Body of pancreas (tissue), 4 donors: Measurements from ENCODE around the gene DGCR8. TPM values are rescaled to one million over a fixed set of nuclear protein-coding genes. Genes with fewer than 3 reads are reported as not detected.

ENCODE experiments used
- ATAC-seq: fragments of 150-250 bp; one replicate; pipeline ENCODE4 v1.9.1; 2016
- DNase-seq, 4 donors: peaks; one replicate each; pipeline ENCODE4 v3.0.0-alpha.2; 2019
- H3K27ac ChIP-seq, 4 donors: fragments of 200-600 bp; sonication (generic); 1 replicate in 3 of 4; 2 replicates in 1 of 4; pipeline versions ENCODE4 v1.5.1 to v1.6.1; 2016 to 2019; ENCODE audit warnings: mild to moderate bottlenecking in 1 of 4, mixed read lengths in 1 of 4, moderate library complexity in 1 of 4
- H3K27me3 ChIP-seq, 2 donors: fragments of 200-600 bp; sonication (generic); one replicate each; pipeline ENCODE4 v1.6.0; 2016; ENCODE audit warnings: mild to moderate bottlenecking in 1 of 2
- H3K36me3 ChIP-seq, 2 donors: fragments of 200-600 bp; sonication (generic); replicated peaks in 1 of 2; 2 replicates each; pipeline ENCODE4 v1.5.1; 2016; ENCODE audit warnings: low read depth in 2 of 2; ENCODE audit not compliant: insufficient read depth in 1 of 2
- H3K4me1 ChIP-seq: fragments of 200-600 bp; sonication (generic); one replicate; pipeline ENCODE4 v1.6.0; 2016
- H3K4me3 ChIP-seq, 2 donors: fragments of 200-600 bp; sonication (generic); 1 replicate in 1 of 2; 2 replicates in 1 of 2; pipeline ENCODE4 v1.5.1; 2016 to 2019
- H3K9me3 ChIP-seq, 3 donors: fragments of 200-600 bp; sonication (generic); 1 replicate in 2 of 3; 2 replicates in 1 of 3; pipeline ENCODE4 v1.5.1; 2016
- CTCF ChIP-seq, 7 experiments: fragments of 450-650 bp in 4 of 7; fragments of 200-600 bp in 3 of 7; sonication (generic) in 3 of 7; IDR thresholded peaks; one replicate each; pipeline ENCODE4 v1.5.1; 2016 to 2019; ENCODE audit warnings: antibody characterized with exemption in 7 of 7
- POLR2A ChIP-seq, 3 donors: fragments of 450-650 bp; IDR thresholded peaks; one replicate each; pipeline ENCODE4 v1.6.1; 2016; ENCODE audit warnings: antibody characterized with exemption in 3 of 3, mild to moderate bottlenecking in 2 of 3
- WGBS, 2 donors: methylation state at CpG; one replicate each; pipeline ENCODE4 v1.1.5; 2017; 5-methylcytosine and 5-hydroxymethylcytosine counted together
- intact Hi-C: fragments of 100-400 bp; cut with DNase I; formaldehyde crosslinking; loops from one replicate; pipeline ENCODE4 v1.15.1; 2023
- total RNA-seq, 2 donors: library from RNA; depleted of rRNA; stranded (reverse); fragments of >200 nt; gene quantifications; one replicate each; pipeline ENCODE4 v1.1.0, GENCODE V29; 2016

The DGCR8 gene
- total RNA-seq, 2 donors from 2014 or later = 25.7 to 53.4 TPM

- DNase-seq (no peak), ATAC-seq (no peak)
- H3K4me1 ChIP-seq = peaks cover 61% of the 10 kb centered on the region
- H3K27ac ChIP-seq = peak overlapping the region in 2 of 4 donors; percentile 4 to 93
- no peaks in the 10 kb centered on the region for H3K9me3 ChIP-seq
- H3K4me3 ChIP-seq = no peak overlapping the region
- no peak for TF ChIP-seq CTCF (IDR thresholded peaks at IDR 0.05)
- TF ChIP-seq POLR2A (IDR thresholded peaks at IDR 0.05) = no peak
- intact Hi-C loops = no loop called here
- 83 to 90% methylated on average over 11 to 35 of the region's 36 CpGs for WGBS, 2 donors
- no peaks in the 10 kb centered on the region for H3K27me3 ChIP-seq
- H3K36me3 ChIP-seq = peaks cover 0 to 8% of the 10 kb centered on the region in 2 donors
These were observed 34.8 kb downstream of the DGCR8 start for GRCh38 chr22:20114506-20115475.

- intact Hi-C loops = no loop called here
- H3K4me3 ChIP-seq = peak within 1 kb of the TSS; percentile 47 to 92
- TF ChIP-seq POLR2A (IDR thresholded peaks at IDR 0.05) (no peak), CTCF (IDR thresholded peaks at IDR 0.05) (no peak)
- ATAC-seq = no peak
- H3K9me3 ChIP-seq = no peaks in the 10 kb centered on the region
- H3K36me3 ChIP-seq = peaks cover 0 to 8% of the 10 kb centered on the region in 2 donors
- H3K4me1 ChIP-seq = peaks cover 65% of the 10 kb centered on the region
- H3K27me3 ChIP-seq = no peaks in the 10 kb centered on the region
- no peak for DNase-seq
- 31 to 60% methylated on average over 9 to 29 of the region's 30 CpGs for WGBS, 2 donors
- H3K27ac ChIP-seq = peak within 1 kb of the TSS; percentile 66 to 93 (median 88)
These were observed 35.8 kb downstream of the DGCR8 start, which contains the start of gene RANBP1 for GRCh38 chr22:20115691-20116375. TSS of gene RANBP1 (plus strand) at chr22:20116104. CDS start at chr22:20116185, 81 bp downstream.

GRCh38 chr22:20116376-20116950 lies 36.4 kb downstream of the DGCR8 start:
- Histone ChIP-seq H3K27me3 (no peaks in the 10 kb centered on the region), H3K27ac (peak overlapping the region; percentile 66 to 93 (median 88)), H3K4me3 (peak overlapping the region; percentile 47 to 92), H3K36me3 (peaks cover 0 to 8% of the 10 kb centered on the region in 2 donors), H3K9me3 (no peaks in the 10 kb centered on the region), H3K4me1 (peaks cover 60% of the 10 kb centered on the region)
- DNase-seq (peak in 3 of 4 donors; percentile 36 to 58 (median 38)), ATAC-seq (no peak)
- WGBS, 2 donors = 3 to 4% methylated on average over 10 to 27 of the region's 27 CpGs
- TF ChIP-seq CTCF (IDR thresholded peaks at IDR 0.05) (no peak), POLR2A (IDR thresholded peaks at IDR 0.05) (no peak)
- intact Hi-C loops = no loop called here

GRCh38 chr22:20116951-20117632 lies 37.1 kb downstream of the DGCR8 start, which contains the start of gene TRMT2A:
TSS of gene TRMT2A (minus strand) at chr22:20117226. CDS start at chr22:20116906, 320 bp downstream.
- 0% methylated on average over 3 to 87 of the region's 88 CpGs for WGBS, 2 donors
- H3K4me3 ChIP-seq = peak within 1 kb of the TSS; percentile 47 to 92
- peak; percentile 65 to 78 (median 69) for TF ChIP-seq POLR2A (IDR thresholded peaks at IDR 0.05)
- peak in 3 of 7 experiments; percentile 22 to 41 (median 32) for TF ChIP-seq CTCF (IDR thresholded peaks at IDR 0.05)
- peaks cover 55% of the 10 kb centered on the region for H3K4me1 ChIP-seq
- H3K27ac ChIP-seq = peak within 1 kb of the TSS; percentile 66 to 93 (median 88)
- no peaks in the 10 kb centered on the region for H3K27me3 ChIP-seq
- DNase-seq (peak; percentile 98 to 99 (median 98)), ATAC-seq (peak; percentile 95)
- no peaks in the 10 kb centered on the region for H3K9me3 ChIP-seq
- intact Hi-C loops = no loop called here
- peaks cover 0 to 8% of the 10 kb centered on the region in 2 donors for H3K36me3 ChIP-seq
